RKO (cell line): ENCODE results near the gene SLC22A2.
"Not testable (repeated sequence)": the region's sequence is repeated elsewhere in the genome, so short reads cannot be mapped to it uniquely, and the experiment has no call there.

Experiments used
- DNase-seq: peaks from one replicate; pipeline ENCODE4 v3.0.0-alpha.2; 2016; ENCODE audit warnings: low spot score

SLC22A2 gene

GRCh38 chr6:160258346-160259142, at the start of gene SLC22A2:
Gene SLC22A2 (minus strand): TSS chr6:160258821. CDS start chr6:160258757, 64 bp downstream.
- DNase-seq, result no peak

GRCh38 chr6:160305926-160306713, 47.5 kb upstream of the SLC22A2 start:
- no peak for DNase-seq

- no peak for DNase-seq
Measured at GRCh38 chr6:160303806-160304205, 45.2 kb upstream of the SLC22A2 start.

- not testable (repeated sequence) for DNase-seq
Measured at GRCh38 chr6:160302431-160303082, 43.9 kb upstream of the SLC22A2 start.

GRCh38 chr6:160301339-160301738, 42.7 kb upstream of the SLC22A2 start:
- DNase-seq, result no peak

- no peak for DNase-seq
Measured at GRCh38 chr6:160300076-160300695, 41.6 kb upstream of the SLC22A2 start.

GRCh38 chr6:160299559-160299958, 40.9 kb upstream of the SLC22A2 start:
- no peak for DNase-seq

GRCh38 chr6:160298121-160298520, 39.5 kb upstream of the SLC22A2 start:
- no peak for DNase-seq

GRCh38 chr6:160297310-160297709, 38.7 kb upstream of the SLC22A2 start:
- DNase-seq, result no peak

GRCh38 chr6:160293844-160294243, 35.2 kb upstream of the SLC22A2 start:
- no peak for DNase-seq

GRCh38 chr6:160285541-160286105, 27.0 kb upstream of the SLC22A2 start:
- DNase-seq, result no peak

- no peak for DNase-seq
Measured at GRCh38 chr6:160284575-160284974, 26.0 kb upstream of the SLC22A2 start.

GRCh38 chr6:160282444-160282843, 23.8 kb upstream of the SLC22A2 start:
- DNase-seq, result no peak

GRCh38 chr6:160279850-160280249, 21.2 kb upstream of the SLC22A2 start:
- DNase-seq, result no peak

GRCh38 chr6:160278786-160279310, 20.2 kb upstream of the SLC22A2 start:
- no peak for DNase-seq

- DNase-seq, result no peak
Measured at GRCh38 chr6:160278311-160278710, 19.7 kb upstream of the SLC22A2 start.

- no peak for DNase-seq
Measured at GRCh38 chr6:160277546-160277945, 18.9 kb upstream of the SLC22A2 start.

- no peak for DNase-seq
Measured at GRCh38 chr6:160277144-160277543, 18.5 kb upstream of the SLC22A2 start.

GRCh38 chr6:160276126-160276525, 17.5 kb upstream of the SLC22A2 start:
- no peak for DNase-seq

- no peak for DNase-seq
Measured at GRCh38 chr6:160275511-160276003, 16.9 kb upstream of the SLC22A2 start.

GRCh38 chr6:160274871-160275510, 16.4 kb upstream of the SLC22A2 start:
- DNase-seq, result no peak
